ENCODE measurements around the gene ZBTB7C.

DNA sequence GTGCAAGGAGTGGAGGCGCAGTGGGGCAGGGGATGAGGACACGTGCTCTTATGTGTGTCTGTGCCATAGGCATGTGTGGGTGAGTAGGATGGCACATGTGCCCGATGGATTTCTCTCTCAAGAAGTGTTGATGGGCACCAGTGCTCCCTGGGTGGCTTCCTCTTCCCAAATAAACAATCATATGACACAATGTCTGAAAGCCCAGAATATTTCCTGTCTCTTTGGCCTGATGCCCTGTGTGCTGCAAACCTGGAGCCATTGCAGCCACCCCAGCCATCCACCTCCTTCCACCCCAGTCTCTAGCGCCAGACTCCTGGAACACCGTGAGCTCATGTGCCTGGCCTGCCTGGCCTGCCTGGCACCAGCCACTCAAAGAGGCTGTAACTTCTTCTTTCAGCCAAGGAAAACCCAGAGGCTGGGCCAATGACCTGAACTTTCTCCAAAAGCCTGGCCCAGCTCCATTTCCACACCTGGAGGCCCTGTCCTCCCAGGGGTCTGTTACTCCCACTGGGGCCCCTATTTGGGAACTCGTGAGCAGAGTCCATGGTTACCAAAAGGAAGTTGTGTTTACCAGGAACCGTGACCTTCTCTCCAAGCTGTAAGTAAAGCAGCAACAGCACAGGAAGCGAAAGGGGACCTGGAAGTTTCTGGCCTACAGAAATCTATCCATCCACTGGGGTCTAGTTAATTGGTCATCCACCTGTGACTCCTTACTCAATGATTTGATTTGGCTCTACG, 9.5 kb upstream of the ZBTB7C start:
- TF ChIP-seq, protein P1, sequence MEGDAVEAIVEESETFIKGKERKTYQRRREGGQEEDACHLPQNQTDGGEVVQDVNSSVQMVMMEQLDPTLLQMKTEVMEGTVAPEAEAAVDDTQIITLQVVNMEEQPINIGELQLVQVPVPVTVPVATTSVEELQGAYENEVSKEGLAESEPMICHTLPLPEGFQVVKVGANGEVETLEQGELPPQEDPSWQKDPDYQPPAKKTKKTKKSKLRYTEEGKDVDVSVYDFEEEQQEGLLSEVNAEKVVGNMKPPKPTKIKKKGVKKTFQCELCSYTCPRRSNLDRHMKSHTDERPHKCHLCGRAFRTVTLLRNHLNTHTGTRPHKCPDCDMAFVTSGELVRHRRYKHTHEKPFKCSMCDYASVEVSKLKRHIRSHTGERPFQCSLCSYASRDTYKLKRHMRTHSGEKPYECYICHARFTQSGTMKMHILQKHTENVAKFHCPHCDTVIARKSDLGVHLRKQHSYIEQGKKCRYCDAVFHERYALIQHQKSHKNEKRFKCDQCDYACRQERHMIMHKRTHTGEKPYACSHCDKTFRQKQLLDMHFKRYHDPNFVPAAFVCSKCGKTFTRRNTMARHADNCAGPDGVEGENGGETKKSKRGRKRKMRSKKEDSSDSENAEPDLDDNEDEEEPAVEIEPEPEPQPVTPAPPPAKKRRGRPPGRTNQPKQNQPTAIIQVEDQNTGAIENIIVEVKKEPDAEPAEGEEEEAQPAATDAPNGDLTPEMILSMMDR (IDR thresholded peaks at IDR 0.05), result no peak
- TF ChIP-seq POLR2A (IDR thresholded peaks at IDR 0.05), result no peak
- no peak for TF ChIP-seq POLR2AphosphoS5 (IDR thresholded peaks at IDR 0.05)
- TF ChIP-seq EP300 (IDR thresholded peaks at IDR 0.05), result no peak
